HG03066 (cell line): ENCODE results near the gene TP53BP1.

Experiments
- ATAC-seq: cut with Tn5 transposase; IDR thresholded peaks from one replicate; pipeline ENCODE4 v1.9.1; 2021; ENCODE audit warnings: low read depth; ENCODE audit not compliant: unreplicated experiment

The TP53BP1 gene

DNA sequence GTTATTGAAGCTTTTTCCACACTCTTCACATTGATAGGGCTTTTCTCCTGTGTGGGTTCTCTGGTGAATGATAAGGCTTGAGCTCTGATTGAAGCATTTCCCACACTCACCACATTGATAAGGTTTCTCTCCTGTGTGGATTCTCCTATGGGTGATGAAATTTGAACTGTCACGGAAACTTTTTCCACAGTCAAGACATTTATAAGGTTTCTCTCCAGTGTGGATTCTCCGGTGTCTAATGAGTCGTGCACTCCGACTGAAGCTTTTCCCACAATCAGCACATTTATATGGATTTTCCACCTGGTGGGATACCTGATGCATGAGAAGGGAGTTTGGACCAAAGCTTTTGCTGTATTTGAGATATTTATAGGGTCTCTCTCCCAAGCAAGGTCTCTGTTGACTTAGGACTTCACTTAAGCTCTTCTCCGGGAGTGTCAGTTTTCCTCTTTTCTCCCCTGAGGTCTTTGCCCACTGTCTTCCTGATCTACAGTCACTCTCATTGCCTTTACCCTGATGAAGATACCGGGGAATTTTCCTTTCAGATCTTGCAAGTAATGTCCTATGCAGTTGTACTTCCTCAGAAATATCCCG, 131.5 kb downstream of the TP53BP1 start:
- no peak for ATAC-seq

DNA sequence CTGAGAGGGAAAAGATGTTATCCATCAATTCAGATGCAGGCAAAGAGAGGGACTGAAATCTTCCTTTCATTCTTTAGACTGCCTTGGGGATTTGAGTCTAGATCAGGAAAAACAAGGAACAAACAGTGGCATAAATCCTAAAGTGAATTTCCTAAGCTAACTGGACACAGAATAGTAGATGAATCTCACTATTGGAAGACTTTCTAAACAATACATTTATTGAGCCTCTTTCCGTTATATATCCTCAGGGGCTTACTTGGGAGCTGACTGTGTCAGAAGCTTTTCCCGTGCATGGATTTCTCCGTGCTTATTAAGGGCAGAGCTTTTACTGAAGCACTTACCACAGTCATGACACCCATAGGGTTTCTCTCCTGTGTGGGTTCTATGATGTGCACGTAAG, 132.1 kb downstream of the TP53BP1 start:
- ATAC-seq: no peak
